ENCODE measurements around the gene SMAD9.
"Not testable (repeated sequence)": the region's sequence is repeated elsewhere in the genome, so short reads cannot be mapped to it uniquely, and the experiment has no call there.

Gene SMAD9

DNA sequence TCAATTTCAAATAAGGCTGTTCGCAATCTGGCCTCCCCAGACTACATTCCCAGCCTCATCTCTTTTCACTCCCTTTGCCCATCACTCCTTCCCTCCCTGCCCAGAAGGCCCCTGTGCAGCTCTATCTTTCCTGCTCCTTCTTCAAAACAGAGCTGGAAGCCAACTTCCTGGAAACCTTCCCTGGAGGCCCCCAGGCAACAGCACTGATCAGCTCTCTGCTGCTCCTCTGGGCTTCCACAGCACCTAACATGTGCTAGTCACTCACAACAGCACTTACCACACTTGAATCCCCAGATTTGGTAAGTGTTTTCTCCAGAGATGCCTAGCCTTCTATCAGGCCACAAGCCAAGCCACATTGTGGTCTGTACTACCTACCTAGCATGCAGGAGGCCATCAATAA lies 9.5 kb downstream of the SMAD9 start:
- no peak for DNase-seq

DNA sequence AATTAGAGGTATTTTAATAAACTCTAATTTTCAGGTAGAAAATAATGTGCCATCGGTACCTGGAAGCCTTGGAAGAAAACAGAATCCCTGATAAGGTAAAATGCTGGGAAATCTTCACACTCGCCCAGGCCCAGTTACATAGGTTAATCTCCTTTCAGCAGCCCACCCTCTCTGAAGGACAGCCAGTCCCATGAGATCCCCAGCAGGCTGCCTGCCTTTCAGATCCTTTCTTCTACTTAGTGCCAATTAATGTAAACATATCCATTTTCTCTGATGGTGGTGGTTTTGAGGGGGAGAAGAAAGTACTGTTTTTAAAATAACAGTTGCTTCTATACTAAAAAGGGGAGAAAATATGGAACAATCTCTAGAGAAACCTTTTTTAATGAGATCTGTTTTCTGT lies 12.2 kb downstream of the SMAD9 start:
- no peak for DNase-seq

DNA sequence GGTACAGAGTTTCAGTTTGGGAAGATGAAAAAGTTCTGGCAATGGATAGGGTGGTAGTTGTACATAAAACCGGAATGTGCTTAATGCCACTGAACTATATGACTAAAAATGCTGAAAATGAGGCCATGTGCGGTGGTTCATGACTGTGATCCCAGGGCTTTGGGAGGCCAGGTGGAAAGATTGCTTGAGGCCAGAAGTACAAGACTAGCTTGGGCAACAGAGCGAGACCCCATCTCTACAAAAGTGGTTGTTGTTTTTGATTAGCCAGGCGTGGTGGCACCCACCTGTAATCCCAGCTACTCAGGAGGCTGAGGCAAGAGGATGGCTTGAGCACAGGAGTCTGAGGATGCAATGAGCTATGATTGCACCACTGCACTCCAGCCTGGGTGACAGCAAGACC lies 12.8 kb downstream of the SMAD9 start:
- no peak for DNase-seq

DNA sequence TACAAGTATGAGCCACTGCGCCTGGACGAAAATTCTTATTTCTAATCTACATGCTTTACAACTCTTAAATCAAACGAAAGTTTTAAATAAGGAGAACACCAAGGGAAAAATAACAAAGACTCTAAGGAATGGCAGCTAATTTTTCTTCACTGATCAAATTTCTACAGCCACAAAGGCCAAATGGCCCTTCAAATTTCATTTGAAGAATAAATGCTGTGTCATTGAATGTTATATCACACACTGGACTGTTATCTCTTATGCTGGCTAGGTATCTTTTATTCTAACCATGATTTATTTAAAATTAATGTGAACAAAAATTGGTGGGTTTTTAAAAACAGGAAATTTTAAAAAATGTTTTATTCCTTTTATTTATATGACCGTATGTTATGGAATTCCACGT lies 14.1 kb downstream of the SMAD9 start:
- no peak for DNase-seq

DNA sequence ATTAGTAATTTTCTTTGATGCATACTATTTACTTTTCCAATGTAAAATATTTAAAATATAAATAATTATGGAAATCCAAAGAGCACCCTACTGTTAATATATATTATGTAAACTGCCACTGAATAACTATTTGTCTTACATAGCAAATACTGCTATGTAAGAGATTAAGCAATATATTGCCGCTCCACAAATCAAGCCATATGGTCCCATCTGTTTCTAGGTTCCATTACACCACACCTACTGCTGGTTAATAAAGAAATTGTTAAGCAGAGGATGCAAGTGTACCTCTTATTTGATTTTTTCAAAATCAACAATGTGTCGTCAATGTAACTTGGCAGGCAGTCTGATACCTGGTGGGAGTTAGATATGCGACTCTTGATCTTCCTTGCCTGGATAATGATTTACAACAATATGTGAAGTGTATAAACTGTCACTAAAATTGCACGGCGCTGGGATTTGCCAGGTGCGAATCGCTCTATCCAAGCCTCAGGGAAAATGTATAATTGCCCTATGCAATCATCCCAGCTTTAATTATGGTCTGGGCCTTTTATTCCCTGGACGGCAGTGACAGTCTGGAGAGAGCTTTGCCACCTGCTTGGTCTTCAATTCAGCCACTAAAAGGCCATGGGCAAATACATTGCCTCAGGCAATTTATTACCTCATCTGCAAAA lies 16.0 kb downstream of the SMAD9 start:
- peak; percentile 70 for DNase-seq

DNA sequence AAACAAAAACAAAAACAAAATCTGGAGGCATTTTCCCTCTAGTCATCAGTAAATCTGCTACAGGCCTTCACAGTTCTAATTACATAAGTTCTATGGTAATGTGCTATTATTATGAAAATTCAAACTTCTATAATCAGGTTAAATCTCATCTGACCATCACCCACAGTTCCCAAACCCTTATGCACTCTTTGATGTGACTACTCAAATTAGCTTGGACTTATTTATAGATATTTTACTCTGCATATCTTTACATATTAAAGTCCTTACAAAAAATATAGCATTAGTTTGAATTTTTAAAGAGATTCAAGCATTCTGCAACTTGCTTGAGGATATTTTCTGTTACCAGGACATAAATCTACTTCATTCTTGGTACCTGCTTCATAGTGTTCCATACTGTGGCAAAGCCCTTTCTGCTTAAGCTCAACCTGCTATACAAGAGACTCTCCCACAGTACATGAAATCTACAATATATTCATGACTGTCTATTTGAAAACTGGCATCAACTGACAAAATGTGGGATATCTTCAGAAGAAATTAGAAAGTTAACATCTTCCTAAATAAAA lies 22.9 kb downstream of the SMAD9 start:
- DNase-seq, result no peak

DNA sequence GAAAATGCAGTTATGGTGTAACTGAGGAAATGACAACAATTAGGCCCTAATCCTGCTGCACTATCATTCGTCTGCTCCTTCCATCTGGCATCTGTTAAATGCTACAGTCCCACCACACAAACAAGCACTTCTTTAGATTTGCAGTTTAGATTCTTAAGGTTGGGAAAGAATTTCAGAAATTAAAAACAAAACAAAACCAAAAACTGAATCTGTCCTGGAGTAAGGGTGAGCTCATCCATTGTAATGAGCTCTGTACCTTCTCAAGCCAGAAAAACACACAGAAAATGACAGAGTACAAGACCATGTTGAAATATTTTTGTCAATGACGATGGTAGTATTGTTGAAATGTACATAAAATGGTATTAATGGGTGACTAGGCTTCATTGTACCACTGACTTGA lies 28.3 kb downstream of the SMAD9 start:
- no peak for DNase-seq

DNA sequence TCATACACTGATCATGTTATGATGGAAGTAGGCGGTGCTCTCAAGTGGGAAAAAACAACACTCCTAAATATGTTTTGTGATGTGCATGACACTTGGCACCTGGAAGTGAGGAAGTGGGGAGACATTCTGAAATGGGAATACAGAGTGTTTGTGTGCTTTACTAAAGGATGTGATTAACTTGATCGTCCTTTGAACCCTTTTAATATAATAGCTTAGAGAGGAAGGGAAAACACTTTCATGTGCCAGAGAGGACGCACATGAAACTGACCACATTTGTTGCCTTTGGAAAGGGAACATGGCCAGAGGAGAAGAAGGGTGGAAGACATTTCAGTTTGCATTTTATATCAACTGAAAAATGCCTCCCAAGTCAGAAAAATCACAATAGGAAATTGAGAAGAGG lies 31.4 kb downstream of the SMAD9 start:
- DNase-seq, result no peak

DNA sequence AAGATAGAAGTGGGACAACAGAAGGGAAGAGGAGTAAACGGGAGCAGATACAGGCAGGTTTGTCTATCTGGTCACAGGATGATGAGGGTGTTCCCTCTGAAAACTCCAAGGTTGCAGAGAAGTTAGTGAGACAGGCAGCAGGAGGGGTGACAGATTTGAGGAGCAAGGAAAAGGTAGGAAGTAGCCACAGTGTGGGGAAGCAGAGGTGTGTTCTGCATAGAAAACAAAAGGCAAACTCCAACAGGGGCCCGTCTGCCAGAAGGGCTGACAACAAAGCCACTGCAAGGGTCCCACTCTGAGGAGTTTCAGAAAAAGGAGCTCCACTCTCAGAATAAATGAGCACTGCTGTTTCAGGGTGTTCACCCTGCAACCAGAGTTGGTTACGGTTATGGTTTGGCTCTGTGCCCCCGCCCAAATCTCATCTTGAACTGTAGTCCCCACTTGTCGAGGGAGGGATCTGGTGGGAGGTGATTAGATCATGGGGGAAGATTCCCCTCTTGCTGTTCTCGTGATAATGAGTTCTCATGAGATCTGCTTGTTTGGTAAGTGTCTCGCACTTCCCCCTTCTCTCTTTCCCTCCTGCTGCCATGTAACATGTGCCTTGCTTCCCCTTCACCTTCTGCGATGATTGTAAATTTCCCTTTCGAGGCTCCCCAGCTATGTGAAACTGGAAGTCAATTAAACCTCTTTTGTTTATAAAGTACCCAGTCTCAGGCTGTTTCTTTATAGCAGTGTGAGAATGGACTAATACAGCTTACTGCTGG lies 32.1 kb downstream of the SMAD9 start:
- DNase-seq, result no peak

DNA sequence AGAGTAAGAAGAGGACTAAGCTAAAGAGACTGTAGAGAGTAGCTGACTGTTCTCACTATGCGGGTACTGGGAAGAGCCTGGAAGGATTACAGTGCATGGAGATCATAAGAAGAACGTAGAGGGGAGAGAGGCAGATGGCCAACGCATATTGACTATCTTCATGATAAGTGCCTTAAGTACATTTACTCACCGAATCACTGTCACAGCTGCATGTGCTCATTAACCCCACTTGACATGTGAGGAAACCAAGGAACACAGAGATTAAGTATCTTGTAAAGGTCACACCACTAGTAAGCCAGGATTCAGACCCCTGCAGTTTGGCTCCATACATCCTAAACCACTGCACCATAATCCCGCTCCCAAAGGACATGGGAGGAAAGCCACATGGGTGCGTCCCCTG lies 34.1 kb downstream of the SMAD9 start:
- DNase-seq, result peak; percentile 44

DNA sequence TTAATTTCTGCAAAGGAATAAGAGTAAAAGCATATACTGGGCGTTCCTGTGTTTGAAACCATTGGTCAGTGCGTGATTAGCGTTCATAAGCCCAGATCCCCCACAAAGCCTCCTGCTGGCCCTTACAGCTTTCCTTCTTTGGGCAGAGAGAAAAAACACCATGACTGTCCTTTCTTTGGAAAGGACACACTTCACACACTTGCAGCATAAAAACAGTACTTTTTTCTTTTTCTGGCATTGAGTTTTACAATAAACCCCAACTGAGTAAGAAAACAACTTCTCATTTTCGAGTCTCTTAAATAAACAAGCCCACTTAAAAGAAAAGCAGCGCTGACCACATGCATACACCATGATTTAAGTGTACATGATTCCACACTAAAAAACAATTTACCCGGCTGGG lies 35.8 kb downstream of the SMAD9 start:
- no peak for DNase-seq

DNA sequence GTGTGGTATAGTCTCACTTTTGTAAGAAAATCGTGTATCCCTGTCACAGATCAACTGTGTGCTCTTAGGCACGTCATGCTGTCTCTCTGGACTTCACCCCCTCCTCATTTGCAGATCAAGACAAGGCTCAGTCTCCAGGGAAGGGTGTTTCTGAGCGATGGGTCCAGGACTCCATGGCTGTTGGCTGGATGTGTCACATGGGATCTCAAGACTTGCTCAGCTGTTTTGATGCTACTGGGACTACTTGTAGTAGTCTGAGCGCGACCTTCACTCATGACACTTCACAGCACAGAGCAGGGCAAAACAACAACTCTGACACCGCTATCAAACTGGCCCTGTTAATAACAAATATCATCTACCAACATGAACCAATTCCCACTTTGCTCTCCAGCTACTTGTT lies 36.2 kb downstream of the SMAD9 start:
- DNase-seq, result no peak

DNA sequence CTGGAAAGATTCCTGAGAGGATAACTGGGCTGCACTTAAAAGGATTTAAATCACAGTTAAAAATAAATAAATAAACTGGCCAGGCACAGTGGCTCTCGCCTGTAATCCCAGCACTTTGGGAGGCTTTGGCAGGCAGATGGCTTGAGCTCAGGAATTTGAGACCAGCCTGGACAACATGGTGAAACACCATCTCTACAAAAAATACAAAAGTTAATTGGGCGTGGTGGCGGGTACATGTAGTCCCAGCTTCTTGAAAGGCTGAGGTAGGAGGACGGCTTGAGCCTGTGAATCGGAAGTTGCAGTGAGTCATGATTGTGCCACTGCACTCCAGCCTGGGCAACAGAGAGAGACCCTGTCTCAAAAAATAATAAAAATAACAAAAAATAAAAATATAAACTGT lies 36.6 kb downstream of the SMAD9 start:
- DNase-seq, result not testable (repeated sequence)

DNA sequence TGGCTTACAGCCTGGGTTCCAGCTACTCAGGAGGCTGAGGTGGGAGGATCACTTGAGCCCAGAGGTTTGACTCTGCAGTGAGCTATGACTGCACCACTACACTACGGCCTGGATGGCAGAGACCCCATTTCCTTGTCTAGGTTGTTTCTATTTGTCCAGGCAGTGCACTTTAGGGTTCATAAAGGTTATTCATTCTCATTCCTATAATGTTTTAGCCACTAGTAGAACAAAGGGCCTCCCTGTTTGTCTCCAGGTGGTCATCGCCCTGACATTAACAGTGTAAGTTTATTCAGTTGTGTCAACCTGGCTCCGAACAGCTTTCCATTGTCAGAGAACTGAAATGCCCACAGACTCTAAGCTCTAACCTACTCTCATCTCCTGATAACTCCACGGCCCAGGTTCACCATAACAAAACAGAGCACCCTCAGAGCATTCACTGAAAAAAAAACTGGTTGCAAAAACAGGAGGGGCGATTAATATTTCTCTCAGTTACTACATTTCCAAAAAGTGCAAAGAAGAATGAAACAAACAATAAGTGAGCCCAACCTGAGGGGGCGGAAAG lies 37.1 kb downstream of the SMAD9 start:
- no peak for DNase-seq

DNA sequence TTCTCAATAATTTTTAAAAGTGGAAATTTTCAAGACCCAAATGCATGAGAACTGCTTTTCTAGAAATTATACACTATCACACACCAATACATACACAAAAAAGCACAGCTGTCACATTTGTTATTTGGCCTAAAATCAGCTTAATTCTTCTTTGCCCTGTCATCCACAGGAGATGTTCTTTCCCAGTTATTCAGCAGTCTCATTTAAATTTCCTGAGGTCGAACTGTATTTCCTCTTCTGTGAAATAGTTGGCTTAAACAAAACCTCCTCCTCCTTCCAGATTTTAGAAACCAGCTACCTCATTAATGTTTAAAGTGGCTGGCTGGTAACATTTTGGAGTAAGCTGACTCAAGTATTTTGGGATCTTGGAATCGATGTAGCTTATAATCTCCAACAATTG lies 39.1 kb downstream of the SMAD9 start:
- no peak for DNase-seq

DNA sequence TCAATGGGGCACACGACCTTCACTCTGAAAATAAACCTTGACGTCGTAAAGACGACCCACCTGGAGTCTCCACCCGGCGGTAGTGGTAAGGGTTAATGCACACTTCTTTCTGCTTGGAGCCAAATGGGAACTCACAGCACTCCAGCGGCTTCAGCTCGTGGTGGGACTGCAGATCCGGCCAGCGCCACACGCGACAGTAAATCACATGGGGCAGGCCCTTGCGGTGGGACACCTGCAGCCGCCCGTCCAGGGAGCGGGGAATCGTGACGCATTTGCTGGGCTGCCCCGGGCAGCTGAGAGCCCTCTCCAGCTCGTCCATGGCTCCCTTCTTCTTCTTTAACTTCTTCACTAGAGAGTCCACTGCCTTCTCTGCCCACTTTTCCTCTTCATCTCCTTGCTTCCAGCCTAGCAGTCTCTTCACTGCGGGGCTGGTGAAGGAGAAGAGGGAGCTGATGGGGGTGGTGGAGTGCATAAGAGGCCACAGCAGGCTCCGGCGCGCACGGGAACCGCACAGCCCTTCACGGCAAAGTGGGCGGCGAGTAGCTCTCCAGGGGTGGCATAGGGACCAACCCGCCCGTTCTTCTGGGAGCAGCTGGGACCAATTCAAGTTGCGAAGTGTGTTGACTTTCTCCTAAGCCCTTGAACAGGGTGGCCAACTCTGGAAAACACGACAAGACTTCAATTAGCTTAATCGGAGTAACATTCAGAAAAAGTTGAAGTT lies 40.7 kb downstream of the SMAD9 start:
- no peak for DNase-seq

DNA sequence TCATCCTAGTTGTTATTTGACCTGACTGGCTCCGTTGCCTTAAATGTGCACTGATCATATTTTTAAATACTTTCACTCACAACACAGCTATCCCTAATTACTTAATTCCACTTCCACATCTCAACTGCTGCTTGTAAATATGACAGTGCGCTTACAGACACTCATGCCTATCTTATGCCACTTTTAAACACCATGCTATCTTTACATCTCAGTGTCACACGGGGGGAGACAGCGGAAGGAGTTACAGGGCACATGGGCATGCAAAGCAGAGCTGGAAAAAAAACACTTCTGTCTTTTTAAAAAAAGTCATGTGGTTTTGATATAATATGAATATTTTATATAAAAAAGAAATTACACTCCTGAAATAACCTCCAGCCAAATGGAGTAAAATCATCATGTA lies 44.1 kb downstream of the SMAD9 start:
- no peak for DNase-seq

DNA sequence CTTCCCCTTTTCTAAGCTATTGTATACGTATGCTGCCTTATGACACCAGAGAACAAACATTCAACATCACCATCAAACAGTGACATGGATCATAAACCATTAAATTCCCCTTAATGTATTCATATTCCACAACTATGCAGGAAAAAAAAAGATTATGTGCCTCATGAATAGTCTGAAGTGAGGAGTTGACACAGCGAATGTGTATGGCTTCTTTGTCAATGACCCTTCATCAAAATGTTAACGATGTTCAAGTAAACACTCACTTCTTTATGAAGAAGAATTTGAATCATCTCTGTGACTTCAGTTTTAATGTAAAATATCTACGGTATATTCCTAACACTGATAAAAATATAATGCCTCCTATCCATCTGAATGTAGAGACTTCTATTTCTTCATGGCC lies 44.6 kb downstream of the SMAD9 start:
- DNase-seq, result no peak

DNA sequence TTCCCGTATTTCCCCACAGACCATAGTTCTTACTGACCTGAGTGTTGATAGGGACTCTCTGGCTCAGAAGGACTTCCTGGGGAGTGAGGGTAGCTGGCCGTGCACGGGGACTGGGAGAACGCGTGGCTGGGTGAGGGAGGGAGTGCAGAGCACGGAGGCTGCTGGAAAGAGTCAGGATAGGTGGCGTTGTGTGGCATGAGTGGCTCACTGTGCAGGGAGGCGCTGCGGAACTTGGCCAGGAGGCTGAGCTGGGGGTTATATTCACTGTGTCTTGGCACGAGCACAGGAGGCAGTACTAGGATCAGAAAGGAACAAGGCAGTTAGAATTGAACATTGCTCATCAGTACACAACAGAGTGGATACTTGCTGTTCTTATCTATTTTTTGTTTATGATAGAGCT lies 47.4 kb downstream of the SMAD9 start:
- DNase-seq, result no peak

DNA sequence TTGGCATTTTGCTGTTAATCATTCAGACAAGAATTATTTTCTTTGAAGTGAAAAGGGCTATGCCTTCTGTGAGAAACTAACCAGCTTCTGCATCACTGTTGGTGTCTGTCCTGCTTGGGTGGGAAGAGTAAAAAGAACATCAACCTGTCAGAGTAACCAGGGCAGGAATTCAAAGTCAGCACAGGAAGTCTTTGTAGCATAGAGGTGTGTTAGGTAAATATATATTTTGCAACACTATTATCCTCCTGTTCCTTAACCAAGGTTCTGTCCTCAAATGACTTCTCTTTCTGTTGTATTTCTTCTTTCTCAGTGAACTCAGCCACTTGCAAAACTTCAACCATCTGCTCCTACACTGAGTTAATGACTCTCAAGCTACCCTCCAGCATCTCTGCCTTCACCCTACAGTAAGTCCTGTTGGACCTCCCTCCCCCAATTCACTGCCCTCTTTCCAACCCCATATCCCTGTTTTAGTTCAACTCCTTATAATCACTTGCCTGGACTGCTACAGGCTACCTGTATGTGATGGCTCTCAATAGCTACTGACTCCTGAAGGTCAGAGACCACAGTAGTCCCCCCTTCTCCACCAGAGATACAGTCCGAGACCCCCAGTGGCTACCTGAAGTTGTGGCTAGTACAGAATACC lies 49.9 kb downstream of the SMAD9 start:
- DNase-seq, result no peak

DNA sequence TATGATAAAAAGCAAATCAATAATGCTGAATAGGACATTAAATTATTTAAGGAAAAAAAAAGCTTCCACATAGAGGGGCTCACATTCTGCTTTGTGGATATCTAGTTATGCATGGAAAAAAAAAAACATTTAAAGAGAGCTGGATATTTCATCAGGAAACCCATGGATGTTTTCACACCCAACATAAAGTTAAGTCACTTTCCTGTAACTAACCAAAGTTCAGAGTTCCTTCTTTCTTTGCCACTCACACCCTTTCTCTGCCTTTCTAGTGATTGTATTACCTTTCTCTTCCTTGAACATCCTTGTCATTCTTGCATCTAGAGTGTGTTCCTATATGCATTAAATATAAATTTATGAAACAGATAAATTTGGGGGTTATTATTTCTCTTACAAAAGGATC lies 53.8 kb downstream of the SMAD9 start:
- no peak for DNase-seq

DNA sequence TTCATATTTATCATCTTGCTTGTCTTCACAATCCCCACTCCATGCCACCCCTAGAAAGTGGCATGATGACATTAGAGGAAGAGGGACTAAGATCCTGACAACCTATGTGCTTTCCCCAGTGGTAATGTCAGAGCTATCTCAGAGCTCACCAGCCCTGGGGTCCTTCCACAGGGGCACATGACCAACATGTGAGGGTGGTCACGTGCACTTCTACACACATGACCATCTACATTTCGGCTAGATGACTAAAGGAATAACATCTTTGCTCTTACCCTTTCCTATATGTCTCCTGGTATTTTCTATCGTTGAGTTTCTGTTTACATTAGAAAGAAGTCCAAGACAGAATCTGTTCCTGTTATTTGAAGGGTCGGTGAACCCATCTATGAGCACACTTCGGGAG lies 54.8 kb downstream of the SMAD9 start:
- DNase-seq, result no peak

DNA sequence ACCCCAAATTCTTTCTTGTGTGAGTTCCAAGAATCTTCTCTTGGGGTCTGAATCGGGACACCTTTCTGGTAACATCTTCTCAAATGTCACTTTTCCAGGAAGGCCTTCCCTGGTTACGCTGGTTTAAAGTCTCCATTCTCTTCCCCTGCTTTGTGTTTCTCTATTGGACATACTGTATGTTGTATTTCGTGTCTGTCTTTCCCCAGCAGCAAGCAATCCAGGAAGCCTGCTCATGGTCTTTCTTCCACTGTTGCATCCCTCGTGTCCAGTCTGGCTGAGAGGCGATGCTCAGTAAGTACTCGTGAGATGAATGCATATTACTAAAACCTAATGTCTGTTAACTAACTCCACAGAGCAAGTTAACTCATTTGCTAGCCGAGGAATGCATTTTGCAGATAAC lies 57.3 kb downstream of the SMAD9 start:
- DNase-seq, result no peak
